ENCODE results near the gene CEP135. TPM values are rescaled to one million over a fixed set of nuclear protein-coding genes. Genes with fewer than 3 reads are reported as not detected.

Gene CEP135
- total RNA-seq, 1 experiment from 2014 or later = 10.9 TPM

GRCh38 chr4:55967376-55967775, 18.6 kb downstream of the CEP135 start:
- peaks cover 3 to 6% of the 10 kb centered on the region in 2 experiments; a peak in 2 of 4 replicates for H3K36me3 ChIP-seq (ENCODE audit: control insufficient read depth in 1 of 2, insufficient read depth in 2 of 2, low read length in 2 of 2)
- no peak overlapping the region for H3K4me3 ChIP-seq (replicated peaks in 1 of 2; ENCODE audit: low read depth in 1 of 2, low read length in 2 of 2)
- no peak for DNase-seq (ENCODE audit: low read depth, low spot score)
- POLR2A ChIA-PET = no interaction called here
- peaks cover 0 to 3% of the 10 kb centered on the region in 2 experiments; a peak in 1 of 4 replicates for H3K4me1 ChIP-seq (ENCODE audit: control insufficient read depth in 1 of 2, insufficient read depth in 2 of 2, low read length in 2 of 2)
- ATAC-seq = no peak
- intact Hi-C loops (cut with micrococcal nuclease) = loop anchor here (10.0 kb wide), 1 partner anchor 157 kb away; no protein-coding TSS in a partner anchor
- H3K9ac ChIP-seq (ENCODE audit: low read length) = no peak overlapping the region
- H3K4me2 ChIP-seq (ENCODE audit: low read length) = no peak overlapping the region
- no peak overlapping the region for H3K27ac ChIP-seq (ENCODE audit: low read depth, low read length)
- H3K9me3 ChIP-seq (ENCODE audit: control insufficient read depth in 1 of 2, insufficient read depth in 1 of 2, low read depth in 1 of 2, low read length in 2 of 2) = no peaks in the 10 kb centered on the region
- no peaks in the 10 kb centered on the region for H4K20me1 ChIP-seq (ENCODE audit: insufficient read depth)
- no peaks in the 10 kb centered on the region for H3K9me2 ChIP-seq (ENCODE audit: insufficient read depth)
- BruUV-seq (replicated peaks) = no TSS peak
- no peaks in the 10 kb centered on the region for H3K79me2 ChIP-seq (ENCODE audit: insufficient read depth, low read length)
- no peaks in the 10 kb centered on the region for H3K27me3 ChIP-seq (ENCODE audit: insufficient read depth, low read length)
- no peak overlapping the region for H2AFZ ChIP-seq (ENCODE audit: low read depth, low read length, poor library complexity, severe bottlenecking)
- CTCF ChIA-PET = no interaction called here
- no peak for TF ChIP-seq FOSL1 (IDR thresholded peaks at IDR 0.05; ENCODE audit: low read depth)
- no peak for TF ChIP-seq EGR1 (IDR thresholded peaks at IDR 0.05; ENCODE audit: low read depth)
- TF ChIP-seq JUND (IDR thresholded peaks at IDR 0.05) = no peak
- TF ChIP-seq CEBPB (IDR thresholded peaks at IDR 0.05; ENCODE audit: low read depth) = no peak
- TF ChIP-seq, protein P1, sequence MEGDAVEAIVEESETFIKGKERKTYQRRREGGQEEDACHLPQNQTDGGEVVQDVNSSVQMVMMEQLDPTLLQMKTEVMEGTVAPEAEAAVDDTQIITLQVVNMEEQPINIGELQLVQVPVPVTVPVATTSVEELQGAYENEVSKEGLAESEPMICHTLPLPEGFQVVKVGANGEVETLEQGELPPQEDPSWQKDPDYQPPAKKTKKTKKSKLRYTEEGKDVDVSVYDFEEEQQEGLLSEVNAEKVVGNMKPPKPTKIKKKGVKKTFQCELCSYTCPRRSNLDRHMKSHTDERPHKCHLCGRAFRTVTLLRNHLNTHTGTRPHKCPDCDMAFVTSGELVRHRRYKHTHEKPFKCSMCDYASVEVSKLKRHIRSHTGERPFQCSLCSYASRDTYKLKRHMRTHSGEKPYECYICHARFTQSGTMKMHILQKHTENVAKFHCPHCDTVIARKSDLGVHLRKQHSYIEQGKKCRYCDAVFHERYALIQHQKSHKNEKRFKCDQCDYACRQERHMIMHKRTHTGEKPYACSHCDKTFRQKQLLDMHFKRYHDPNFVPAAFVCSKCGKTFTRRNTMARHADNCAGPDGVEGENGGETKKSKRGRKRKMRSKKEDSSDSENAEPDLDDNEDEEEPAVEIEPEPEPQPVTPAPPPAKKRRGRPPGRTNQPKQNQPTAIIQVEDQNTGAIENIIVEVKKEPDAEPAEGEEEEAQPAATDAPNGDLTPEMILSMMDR (IDR thresholded peaks at IDR 0.05 in 2 of 3, conservative IDR thresholded peaks at IDR 0.05 in 1 of 3; ENCODE audit: borderline replicate concordance in 1 of 3, insufficient read depth in 1 of 3, low read depth in 2 of 3, low read length in 2 of 3) = no peak
- no peak for TF ChIP-seq REST (IDR thresholded peaks at IDR 0.05; ENCODE audit: low read depth)
- TF ChIP-seq YY1 (IDR thresholded peaks at IDR 0.05; ENCODE audit: extremely low read depth, insufficient replicate concordance, low read depth, low read length) = no peak
- no peak for TF ChIP-seq EZH2 (IDR thresholded peaks at IDR 0.05)
- TF ChIP-seq SRF (IDR thresholded peaks at IDR 0.05; ENCODE audit: low read depth) = no peak
- no peak for TF ChIP-seq POLR2A (IDR thresholded peaks at IDR 0.05; ENCODE audit: borderline replicate concordance, extremely low read depth, insufficient read depth, insufficient read length)
- TF ChIP-seq ZFX (IDR thresholded peaks at IDR 0.05) = no peak
- no peak for TF ChIP-seq SIN3A (IDR thresholded peaks at IDR 0.05; ENCODE audit: low read depth)
- no peak for TF ChIP-seq ZNF274 (IDR thresholded peaks at IDR 0.05; ENCODE audit: low read depth, low read length)
- no peak for TF ChIP-seq EZH2phosphoT487 (IDR thresholded peaks at IDR 0.05; ENCODE audit: borderline replicate concordance)
- TF ChIP-seq POLR2AphosphoS5 (IDR thresholded peaks at IDR 0.05; ENCODE audit: low read depth, low read length) = no peak
- no peak for TF ChIP-seq SP1 (IDR thresholded peaks at IDR 0.05; ENCODE audit: low read depth)
- TF ChIP-seq RAD21 (IDR thresholded peaks at IDR 0.05; ENCODE audit: low read depth) = no peak
- no peak for TF ChIP-seq CBX3 (IDR thresholded peaks at IDR 0.05; ENCODE audit: low read depth)
- RAD21 ChIA-PET (ENCODE audit: low non-redundant PET in 1 of 2, low total read pairs in 2 of 2, uncharacterized antibody in 2 of 2, unreplicated experiment in 2 of 2) = no interaction called here
